Endothelial cell of umbilical vein (primary cell): ENCODE results near the gene CDC14B. TPM values are rescaled to one million over a fixed set of nuclear protein-coding genes. Genes with fewer than 3 reads are reported as not detected.

Experiments used
- BruUV-seq: library from RNA; stranded (reverse); fragments of 400-500 nt; replicated peaks from 2 replicates; lab custom pipeline; 2021; lab: Mats Ljungman, UMichigan
- CTCF ChIA-PET: fragments of 300-600, 350-600 bp; sonication (Branson Sonifier 250); formaldehyde crosslinking; loops from one replicate; lab custom pipeline; 2021; ENCODE audit warnings: antibody characterized with exemption, inconsistent platforms; lab: Charles Lee
- POLR2A ChIA-PET: fragments of 300-600, 350-600 bp; sonication (Branson Sonifier 250); formaldehyde crosslinking; loops from one replicate; lab custom pipeline; 2021; ENCODE audit warnings: antibody characterized with exemption, inconsistent platforms; lab: Charles Lee
- DNase-seq: peaks from one replicate; pipeline ENCODE4 v3.0.0-alpha.2; 2011; ENCODE audit warnings: low read depth, low spot score
- FAIRE-seq: peaks from 2 replicates; lab custom pipeline; 2011; peaks lifted over from hg19 to GRCh38; lab: Jason Lieb, UNC
- H2AFZ ChIP-seq: 2 replicates; pipeline ENCODE4 v1.6.0; 2012; ENCODE audit warnings: low read depth, low read length, control low read depth, inconsistent platforms
- H3K27ac ChIP-seq: 2 replicates; pipeline ENCODE4 v1.5.1; 2011; ENCODE audit warnings: low read depth, mild to moderate bottlenecking, control low read depth, low read length, moderate library complexity; ENCODE audit not compliant: insufficient read depth
- H3K27me3 ChIP-seq, 2 experiments: 2 replicates each; pipeline versions ENCODE4 v1.6.0 to v1.6.1; 2011; ENCODE audit warnings: low read length in 2 of 2, mixed read lengths in 1 of 2; ENCODE audit not compliant: control insufficient read depth in 2 of 2, insufficient read depth in 2 of 2
- H3K36me3 ChIP-seq, 2 experiments: 2 replicates in 1 of 2; 3 replicates in 1 of 2; pipeline ENCODE4 v1.5.1; 2011; ENCODE audit warnings: low read length in 2 of 2, mild to moderate bottlenecking in 1 of 2, moderate library complexity in 1 of 2; ENCODE audit not compliant: control insufficient read depth in 2 of 2, insufficient read depth in 2 of 2; ENCODE audit errors: extremely low read depth in 1 of 2
- H3K4me1 ChIP-seq: 3 replicates; pipeline ENCODE4 v1.5.1; 2011; ENCODE audit warnings: mild to moderate bottlenecking, low read length; ENCODE audit not compliant: control insufficient read depth, insufficient read depth; ENCODE audit errors: extremely low read depth
- H3K4me2 ChIP-seq: 2 replicates; pipeline ENCODE4 v1.6.1; 2011; ENCODE audit warnings: low read length, control low read depth, mixed read lengths; ENCODE audit not compliant: insufficient read depth
- H3K4me3 ChIP-seq, 3 experiments: fragments of 200-600 bp in 1 of 3; sonication (generic), shearing (Covaris generic) in 1 of 3; replicated peaks in 1 of 3; 2 replicates each; pipeline ENCODE4 v1.5.1; 2011 to 2016; ENCODE audit warnings: control low read depth in 3 of 3, low read length in 3 of 3, mild to moderate bottlenecking in 2 of 3, inconsistent platforms in 1 of 3, low read depth in 1 of 3, moderate library complexity in 1 of 3; ENCODE audit not compliant: insufficient read depth in 1 of 3
- H3K79me2 ChIP-seq: 2 replicates; pipeline ENCODE4 v1.6.0; 2012; ENCODE audit warnings: low read length, inconsistent platforms; ENCODE audit not compliant: control insufficient read depth, insufficient read depth
- H3K9ac ChIP-seq: replicated peaks from 2 replicates; pipeline ENCODE3; 2011; ENCODE audit warnings: low read length, control low read depth; ENCODE audit not compliant: insufficient read depth; ENCODE audit errors: extremely low read depth
- H3K9me1 ChIP-seq: replicated peaks from 3 replicates; pipeline ENCODE4 v1.6.0; 2011; ENCODE audit warnings: mild to moderate bottlenecking, low read length; ENCODE audit not compliant: control insufficient read depth, insufficient read depth; ENCODE audit errors: extremely low read depth
- H3K9me3 ChIP-seq: replicated peaks from 2 replicates; pipeline ENCODE4 v1.5.1; 2012; ENCODE audit warnings: low read length, inconsistent platforms; ENCODE audit not compliant: control insufficient read depth, insufficient read depth
- H4K20me1 ChIP-seq: replicated peaks from 2 replicates; pipeline ENCODE3; 2011; ENCODE audit warnings: mild to moderate bottlenecking, low read length; ENCODE audit not compliant: control insufficient read depth, insufficient read depth; ENCODE audit errors: extremely low read depth
- CTCF ChIP-seq, 2 donors: IDR thresholded peaks; 1 replicate in 1 of 2; 2 replicates in 1 of 2; pipeline ENCODE4 v1.5.1; 2011; ENCODE audit warnings: low read length in 2 of 2, mild to moderate bottlenecking in 2 of 2, moderate library complexity in 2 of 2, control low read depth in 1 of 2, inconsistent platforms in 1 of 2, low read depth in 1 of 2; ENCODE audit not compliant: insufficient read depth in 1 of 2; ENCODE audit errors: extremely low read depth in 1 of 2
- EZH2 ChIP-seq: IDR thresholded peaks from 2 replicates; pipeline ENCODE4 v1.6.1; 2012; ENCODE audit warnings: borderline replicate concordance, low read depth, mild to moderate bottlenecking, moderate library complexity, low read length, inconsistent platforms; ENCODE audit not compliant: severe bottlenecking
- FOS ChIP-seq: IDR thresholded peaks from 2 replicates; pipeline ENCODE4 v1.6.1; 2011; ENCODE audit warnings: mild to moderate bottlenecking, low read length, moderate library complexity, borderline replicate concordance; ENCODE audit not compliant: insufficient read depth
- GATA2 ChIP-seq: IDR thresholded peaks from 2 replicates; pipeline ENCODE4 v1.7.0; 2011; ENCODE audit warnings: low read depth, mild to moderate bottlenecking, moderate library complexity, mixed read lengths, low read length; ENCODE audit not compliant: insufficient read length, insufficient read depth
- JUN ChIP-seq: IDR thresholded peaks from 2 replicates; pipeline ENCODE4 v1.6.1; 2011; ENCODE audit warnings: borderline replicate concordance, low read depth; ENCODE audit not compliant: insufficient read length, insufficient read depth
- MAX ChIP-seq: IDR thresholded peaks from 2 replicates; pipeline ENCODE4 v1.6.1; 2011; ENCODE audit not compliant: insufficient read depth, insufficient read length
- MYC ChIP-seq: IDR thresholded peaks from one replicate; pipeline ENCODE4 v1.6.1; 2011; ENCODE audit warnings: mild to moderate bottlenecking, low read depth, low read length
- POLR2A ChIP-seq: IDR thresholded peaks from 2 replicates; pipeline ENCODE4 v1.6.1; 2012; ENCODE audit warnings: low read depth, mild to moderate bottlenecking, control low read depth, low read length
- POLR2AphosphoS5 ChIP-seq: IDR thresholded peaks from 2 replicates; pipeline ENCODE4 v1.6.1; 2012; ENCODE audit warnings: low read depth, mild to moderate bottlenecking, control low read depth, low read length, moderate library complexity; ENCODE audit not compliant: insufficient read depth
- dilution Hi-C: fragments of 300-500 bp; cut with MboI; formaldehyde crosslinking; loops from one replicate; pipeline ENCODE4 v1.15.0; 2019; ENCODE audit warnings: low sequenced_read_pairs; ENCODE audit not compliant: extremely low pct_ligation_motif_present
- intact Hi-C: fragments of 100-400 bp; cut with micrococcal nuclease; formaldehyde crosslinking; loops from one replicate; pipeline ENCODE4 v1.10.0; 2022
- polyA plus RNA-seq, 4 experiments: library from polyadenylated mRNA; depleted of rRNA in 3 of 4; stranded (reverse) in 3 of 4; unstranded in 1 of 4; fragments of >200 nt; gene quantifications; 2 replicates each; pipeline versions ENCODE4 v1.2.1 to v1.2.3, GENCODE V29; 2011 to 2012; ENCODE audit warnings: missing spikeins in 1 of 4
- total RNA-seq: library from RNA; stranded (reverse); gene quantifications from 2 replicates; pipeline ENCODE4 v1.2.3, GENCODE V29; 2021

CDC14B gene
- total and polyA plus RNA-seq, 2 donors (not counting 3 experiments of a cell fraction or from before 2014, with no cell fraction given): 0.39 to 0.93 TPM

GRCh38 chr9:96509848-96510247 lies 109.8 kb downstream of the CDC14B start:
- H3K79me2 ChIP-seq: no peaks in the 10 kb centered on the region
- no peaks in the 10 kb centered on the region for H3K9me3 ChIP-seq
- FAIRE-seq: no peak
- H3K4me2 ChIP-seq: no peak overlapping the region
- no peaks in the 10 kb centered on the region for H3K27me3 ChIP-seq
- intact Hi-C loops: no loop called here
- no peak overlapping the region for H2AFZ ChIP-seq
- no peaks in the 10 kb centered on the region for H4K20me1 ChIP-seq
- no peaks in the 10 kb centered on the region for H3K9me1 ChIP-seq
- ChIA-PET CTCF (no interaction called here), POLR2A (no interaction called here)
- BruUV-seq: no TSS peak
- H3K27ac ChIP-seq: no peak overlapping the region
- H3K9ac ChIP-seq: no peak overlapping the region
- no peak overlapping the region for H3K4me3 ChIP-seq
- no peaks in the 10 kb centered on the region for H3K36me3 ChIP-seq
- dilution Hi-C loops: no loop called here
- peaks cover 3% of the 10 kb centered on the region for H3K4me1 ChIP-seq
- no peak for DNase-seq
- TF ChIP-seq EZH2 (no peak), POLR2AphosphoS5 (no peak), GATA2 (no peak), MAX (no peak), JUN (no peak), CTCF (IDR thresholded peaks at IDR 0.05; ENCODE audit: extremely low read depth in 1 of 2, insufficient read depth in 1 of 2, low read depth in 1 of 2, low read length in 2 of 2) (no peak), FOS (no peak), POLR2A (no peak), MYC (no peak)
